Muscle layer of duodenum (tissue), 2 donors: ENCODE measurements around the gene CLDN1.
"Not testable (repeated sequence)": the region's sequence is repeated elsewhere in the genome, so short reads cannot be mapped to it uniquely, and the experiment has no call there.

Experiments
- H3K27ac ChIP-seq: one replicate; pipeline ENCODE4 v1.7.0; 2013; ENCODE audit warnings: mild to moderate bottlenecking, low read length
- H3K27me3 ChIP-seq: one replicate; pipeline ENCODE4 v1.7.0; 2013; ENCODE audit warnings: low read depth, mild to moderate bottlenecking, control low read depth, low read length
- H3K36me3 ChIP-seq, 2 donors: one replicate each; pipeline ENCODE4 v1.7.0; 2013; ENCODE audit warnings: low read length in 2 of 2, control low read depth in 1 of 2, mild to moderate bottlenecking in 1 of 2; ENCODE audit not compliant: insufficient read depth in 2 of 2, control insufficient read depth in 1 of 2
- H3K4me1 ChIP-seq, 2 donors: one replicate each; pipeline ENCODE4 v1.7.0; 2013; ENCODE audit warnings: low read length in 2 of 2, mild to moderate bottlenecking in 2 of 2, control low read depth in 1 of 2, moderate library complexity in 1 of 2; ENCODE audit not compliant: insufficient read depth in 2 of 2, control insufficient read depth in 1 of 2
- H3K4me3 ChIP-seq, 2 donors: one replicate each; pipeline ENCODE4 v1.7.0; 2013; ENCODE audit warnings: low read length in 2 of 2, low read depth in 1 of 2, mild to moderate bottlenecking in 1 of 2
- H3K9me3 ChIP-seq, 2 donors: one replicate each; pipeline ENCODE4 v1.7.0; 2013; ENCODE audit warnings: low read length in 2 of 2, control low read depth in 1 of 2, mild to moderate bottlenecking in 1 of 2; ENCODE audit not compliant: control insufficient read depth in 1 of 2
- donor health status: healthy.

Gene CLDN1

GRCh38 chr3:190291994-190292584, 30.2 kb downstream of the CLDN1 start:
- Histone ChIP-seq H3K27ac (no peak overlapping the region), H3K4me3 (no peak overlapping the region), H3K36me3 (no peaks in the 10 kb centered on the region), H3K4me1 (no peaks in the 10 kb centered on the region), H3K27me3 (no peaks in the 10 kb centered on the region), H3K9me3 (no peaks in the 10 kb centered on the region)

- no peak overlapping the region for H3K4me3 ChIP-seq
- H3K27ac ChIP-seq, result no peak overlapping the region
- no peaks in the 10 kb centered on the region for H3K4me1 ChIP-seq
- peaks cover 0 to 5% of the 10 kb centered on the region in 2 donors for H3K9me3 ChIP-seq
- no peaks in the 10 kb centered on the region for H3K36me3 ChIP-seq
- no peaks in the 10 kb centered on the region for H3K27me3 ChIP-seq
Measured at GRCh38 chr3:190289989-190290388, 32.3 kb downstream of the CLDN1 start.

DNA sequence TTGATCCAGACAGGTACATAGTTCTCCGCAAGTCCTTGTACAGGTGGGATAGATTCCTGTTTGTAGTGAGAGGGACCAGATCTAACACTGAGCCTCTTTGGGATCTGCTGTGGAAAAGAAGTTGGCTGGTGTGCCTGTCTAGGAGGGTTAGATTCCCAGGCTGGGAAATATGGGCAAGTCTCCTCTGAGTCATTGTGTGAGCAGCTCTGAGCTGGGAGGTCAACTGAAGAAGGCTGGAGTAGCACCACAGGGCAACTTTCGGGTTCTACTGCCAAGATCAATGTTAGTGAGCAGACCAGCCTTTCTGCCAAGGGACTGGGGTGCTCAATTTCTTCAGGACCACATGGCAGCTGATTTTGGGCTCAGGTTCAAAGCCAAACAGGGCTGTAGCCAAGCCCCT, 33.4 kb downstream of the CLDN1 start:
- no peak overlapping the region for H3K4me3 ChIP-seq
- no peak overlapping the region for H3K27ac ChIP-seq
- peaks cover 0 to 5% of the 10 kb centered on the region in 2 donors for H3K9me3 ChIP-seq
- H3K4me1 ChIP-seq, result no peaks in the 10 kb centered on the region
- no peaks in the 10 kb centered on the region for H3K27me3 ChIP-seq
- no peaks in the 10 kb centered on the region for H3K36me3 ChIP-seq

DNA sequence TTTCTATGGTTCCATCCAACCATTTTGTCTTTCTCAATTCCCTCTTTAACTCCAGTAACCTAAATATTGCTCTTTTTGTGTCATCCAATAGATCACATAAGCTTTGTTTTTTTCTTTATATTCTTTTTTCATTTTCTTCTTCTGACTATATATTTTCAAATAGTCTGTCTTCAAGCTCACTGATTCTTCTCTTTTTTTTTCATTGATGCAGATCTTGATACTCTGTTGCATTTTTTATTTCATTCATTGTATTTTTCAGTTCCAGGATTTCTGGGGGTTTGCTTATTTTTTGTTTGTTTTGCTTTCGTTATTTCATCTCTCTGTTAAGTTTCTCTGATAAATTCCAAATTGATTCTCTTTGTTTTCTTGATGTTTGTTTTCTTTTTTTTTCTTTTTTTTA, 36.2 kb downstream of the CLDN1 start:
- Histone ChIP-seq H3K4me3 (no peak overlapping the region), H3K9me3 (peaks cover 0 to 5% of the 10 kb centered on the region in 2 donors), H3K36me3 (no peaks in the 10 kb centered on the region), H3K27me3 (no peaks in the 10 kb centered on the region), H3K27ac (no peak overlapping the region), H3K4me1 (no peaks in the 10 kb centered on the region)

- no peaks in the 10 kb centered on the region for H3K4me1 ChIP-seq
- no peak overlapping the region for H3K4me3 ChIP-seq
- H3K36me3 ChIP-seq, result no peaks in the 10 kb centered on the region
- H3K27me3 ChIP-seq, result no peaks in the 10 kb centered on the region
- H3K27ac ChIP-seq, result no peak overlapping the region
- H3K9me3 ChIP-seq, result peaks cover 0 to 5% of the 10 kb centered on the region in 2 donors
Measured at GRCh38 chr3:190281308-190282051, 40.8 kb downstream of the CLDN1 start.

DNA sequence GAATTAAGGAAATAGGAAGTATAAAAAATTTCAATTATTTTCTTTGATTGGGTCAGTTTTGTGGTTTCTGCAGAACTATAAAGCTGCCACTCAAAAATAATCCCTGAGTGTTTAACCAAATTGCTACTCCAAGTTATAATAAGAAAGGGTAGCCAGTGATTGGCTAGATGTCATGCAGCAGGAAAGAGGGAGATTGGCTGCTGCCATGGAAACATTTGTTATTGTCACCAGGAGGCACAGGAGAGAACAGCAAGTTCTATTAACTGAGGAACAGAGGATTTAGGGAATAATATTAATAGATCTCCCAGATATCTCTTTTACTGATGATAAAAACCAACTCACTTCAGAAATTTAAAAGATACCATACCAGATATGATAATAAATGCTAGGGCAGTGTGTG, 42.6 kb downstream of the CLDN1 start:
- Histone ChIP-seq H3K36me3 (no peaks in the 10 kb centered on the region), H3K4me3 (no peak overlapping the region), H3K9me3 (no peaks in the 10 kb centered on the region), H3K4me1 (no peaks in the 10 kb centered on the region), H3K27ac (no peak overlapping the region), H3K27me3 (no peaks in the 10 kb centered on the region)

DNA sequence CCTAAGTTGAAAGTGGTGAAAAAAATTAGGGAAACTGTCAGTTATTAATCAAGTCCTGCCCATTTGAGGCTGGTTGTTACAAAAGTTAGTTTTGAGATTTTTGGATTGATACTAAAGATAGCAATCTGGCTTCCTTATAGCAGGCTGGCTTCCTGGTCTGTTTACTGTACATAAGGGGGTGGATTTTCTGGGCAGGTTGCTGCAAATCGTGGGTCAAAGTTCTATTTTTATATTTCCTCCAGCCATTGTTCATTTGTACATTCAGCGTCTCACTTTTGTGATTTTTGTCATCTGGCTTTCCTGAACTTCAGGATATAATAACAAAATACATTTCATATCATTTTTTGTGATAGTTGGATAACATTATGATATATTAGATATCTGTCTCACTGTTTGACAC, 49.5 kb downstream of the CLDN1 start:
- Histone ChIP-seq H3K4me3 (no peak overlapping the region), H3K27ac (no peak overlapping the region), H3K4me1 (no peaks in the 10 kb centered on the region), H3K27me3 (no peaks in the 10 kb centered on the region), H3K9me3 (no peaks in the 10 kb centered on the region), H3K36me3 (no peaks in the 10 kb centered on the region)

GRCh38 chr3:190269101-190269500, 53.1 kb downstream of the CLDN1 start:
- no peaks in the 10 kb centered on the region for H3K9me3 ChIP-seq
- no peaks in the 10 kb centered on the region for H3K4me1 ChIP-seq
- H3K27me3 ChIP-seq, result no peaks in the 10 kb centered on the region
- no peak overlapping the region for H3K4me3 ChIP-seq
- no peaks in the 10 kb centered on the region for H3K36me3 ChIP-seq
- no peak overlapping the region for H3K27ac ChIP-seq

DNA sequence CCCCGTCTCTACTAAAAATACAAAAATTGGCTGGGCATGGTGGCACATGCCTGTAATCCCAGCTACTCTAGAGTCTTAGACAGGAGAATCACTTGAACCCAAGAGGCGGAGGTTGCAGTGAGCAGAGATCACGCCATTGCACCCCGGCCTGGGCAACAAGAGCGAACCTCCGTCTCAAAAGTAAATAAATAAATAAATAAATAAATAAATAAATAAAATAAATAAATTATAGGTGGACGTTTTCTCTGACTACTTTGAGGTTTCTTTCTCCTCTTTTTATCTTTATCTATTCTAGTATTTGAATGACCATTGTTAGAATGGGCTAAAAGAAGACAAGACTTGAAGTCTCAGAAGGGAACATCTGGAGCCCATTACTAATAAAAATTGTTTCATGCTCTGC, 54.8 kb downstream of the CLDN1 start:
- not testable (repeated sequence) for H3K4me1 ChIP-seq, H3K27ac ChIP-seq, H3K36me3 ChIP-seq, H3K9me3 ChIP-seq, H3K27me3 ChIP-seq, H3K4me3 ChIP-seq

- Histone ChIP-seq H3K4me3 (no peak overlapping the region), H3K4me1 (no peaks in the 10 kb centered on the region), H3K9me3 (no peaks in the 10 kb centered on the region), H3K27me3 (no peaks in the 10 kb centered on the region), H3K27ac (no peak overlapping the region), H3K36me3 (no peaks in the 10 kb centered on the region)
Measured at GRCh38 chr3:190266913-190267290, 55.3 kb downstream of the CLDN1 start.

DNA sequence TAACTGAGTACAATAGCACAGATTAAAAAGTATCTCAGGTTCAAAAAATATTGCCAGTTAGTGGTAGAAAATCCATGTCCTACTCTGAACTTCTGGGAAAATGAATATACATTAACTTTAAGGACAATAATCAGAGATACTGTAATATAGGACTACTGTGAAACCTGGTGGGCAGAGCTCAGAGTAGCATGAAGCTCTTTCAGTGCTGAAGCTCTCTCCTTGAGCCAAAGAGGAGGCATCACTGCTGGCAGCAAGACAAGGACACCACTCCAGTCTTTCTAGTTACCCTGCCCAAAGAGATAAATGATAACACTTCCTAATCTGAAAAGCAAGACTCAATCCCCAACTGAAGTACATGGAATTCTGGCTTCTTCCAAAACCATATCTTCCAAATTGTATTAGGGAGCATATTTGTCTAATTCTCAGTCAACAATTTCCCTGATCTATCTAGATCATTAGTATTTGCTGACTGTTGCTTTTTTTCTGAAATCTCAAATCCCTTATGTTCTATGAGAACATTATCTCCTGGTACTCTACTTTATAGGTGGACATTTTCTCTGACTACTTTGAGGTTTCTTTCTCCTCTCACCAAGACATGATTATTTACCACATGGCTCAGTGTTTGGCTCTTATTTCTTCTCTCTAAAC, 55.9 kb downstream of the CLDN1 start:
- Histone ChIP-seq H3K4me1 (no peaks in the 10 kb centered on the region), H3K4me3 (no peak overlapping the region), H3K36me3 (no peaks in the 10 kb centered on the region), H3K27me3 (no peaks in the 10 kb centered on the region), H3K27ac (no peak overlapping the region), H3K9me3 (no peaks in the 10 kb centered on the region)
